NT2/D1 (cell line): Measurements from ENCODE around the gene CENPA.
"Not testable (repeated sequence)": the region's sequence is repeated elsewhere in the genome, so short reads cannot be mapped to it uniquely, and the experiment has no call there.

Experiments
- DNase-seq: peaks from one replicate; pipeline ENCODE4 v3.0.0-alpha.2; 2011; ENCODE audit warnings: low read depth, low spot score
- H3K27me3 ChIP-seq: 2 replicates; pipeline ENCODE4 v1.6.0; 2011; ENCODE audit warnings: mild to moderate bottlenecking; ENCODE audit not compliant: insufficient read length, insufficient read depth
- H3K36me3 ChIP-seq: 2 replicates; pipeline ENCODE4 v1.6.1; 2011; ENCODE audit warnings: mild to moderate bottlenecking, low read length, mixed read lengths; ENCODE audit not compliant: insufficient read depth, insufficient read length
- H3K4me1 ChIP-seq: 2 replicates; pipeline ENCODE4 v1.5.1; 2011; ENCODE audit not compliant: insufficient read depth, insufficient read length
- H3K4me3 ChIP-seq: 2 replicates; pipeline ENCODE4 v1.5.1; 2011; ENCODE audit warnings: low read depth; ENCODE audit not compliant: insufficient read length
- H3K9ac ChIP-seq: 2 replicates; pipeline ENCODE4 v1.6.0; 2011; ENCODE audit warnings: low read depth; ENCODE audit not compliant: insufficient read length
- H3K9me3 ChIP-seq: 2 replicates; pipeline ENCODE4 v1.5.1; 2011; ENCODE audit warnings: mild to moderate bottlenecking, low read length; ENCODE audit not compliant: insufficient read depth
- SUZ12 ChIP-seq: IDR thresholded peaks from 2 replicates; pipeline ENCODE4 v1.6.1; 2011; ENCODE audit not compliant: insufficient read length, insufficient read depth; ENCODE audit errors: extremely low read depth
- YY1 ChIP-seq: IDR thresholded peaks from 2 replicates; pipeline ENCODE4 v1.6.1; 2011; ENCODE audit not compliant: insufficient read length, insufficient read depth
- ZNF274 ChIP-seq: IDR thresholded peaks from 2 replicates; pipeline ENCODE4 v1.6.1; 2011; ENCODE audit warnings: mild to moderate bottlenecking, low read depth, low read length

The CENPA gene

DNA sequence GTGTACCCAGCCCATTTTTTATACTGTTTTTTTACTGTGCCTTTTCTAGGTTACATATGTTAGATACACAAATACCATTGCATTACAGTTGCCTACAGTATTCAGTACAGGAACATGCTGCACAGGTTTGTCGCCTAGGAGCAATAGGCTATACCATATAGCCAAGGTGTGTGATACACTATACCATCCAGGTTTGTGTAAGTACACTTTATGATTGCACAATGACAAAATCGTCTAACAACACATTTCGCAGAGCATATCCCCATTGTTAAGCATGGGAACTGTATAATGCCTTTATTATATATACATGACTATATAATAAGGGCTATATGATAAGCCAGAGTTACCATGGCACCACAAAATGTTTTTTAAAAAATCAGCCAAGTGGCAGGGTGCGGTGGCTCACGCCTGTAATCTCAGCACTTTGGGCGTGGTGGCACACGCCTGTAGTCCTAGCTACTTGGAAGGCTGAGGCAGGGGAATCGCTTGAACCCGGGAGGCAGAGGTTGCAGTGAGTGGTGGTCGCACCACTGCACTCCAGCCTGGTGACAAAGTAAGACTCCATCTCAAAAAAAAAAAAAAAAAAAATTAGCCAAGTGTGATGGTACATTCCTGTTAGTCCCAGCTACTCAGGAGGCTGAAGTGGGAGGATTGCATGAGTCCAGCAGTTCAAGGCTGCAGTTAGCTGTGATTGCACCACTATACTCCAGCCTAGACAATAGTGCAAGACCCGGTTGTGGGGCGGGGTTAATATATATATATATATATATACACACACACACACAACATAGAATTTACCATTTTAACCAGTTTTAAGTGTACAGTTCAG, 2.8 kb upstream of the CENPA start:
- Histone ChIP-seq H3K36me3 (peaks cover 34% of the 10 kb centered on the region), H3K27me3 (no peaks in the 10 kb centered on the region), H3K9me3 (no peaks in the 10 kb centered on the region), H3K4me1 (peaks cover 1% of the 10 kb centered on the region), H3K4me3 (no peak overlapping the region), H3K9ac (no peak overlapping the region)
- no peak for DNase-seq
- no peak for TF ChIP-seq SUZ12

DNA sequence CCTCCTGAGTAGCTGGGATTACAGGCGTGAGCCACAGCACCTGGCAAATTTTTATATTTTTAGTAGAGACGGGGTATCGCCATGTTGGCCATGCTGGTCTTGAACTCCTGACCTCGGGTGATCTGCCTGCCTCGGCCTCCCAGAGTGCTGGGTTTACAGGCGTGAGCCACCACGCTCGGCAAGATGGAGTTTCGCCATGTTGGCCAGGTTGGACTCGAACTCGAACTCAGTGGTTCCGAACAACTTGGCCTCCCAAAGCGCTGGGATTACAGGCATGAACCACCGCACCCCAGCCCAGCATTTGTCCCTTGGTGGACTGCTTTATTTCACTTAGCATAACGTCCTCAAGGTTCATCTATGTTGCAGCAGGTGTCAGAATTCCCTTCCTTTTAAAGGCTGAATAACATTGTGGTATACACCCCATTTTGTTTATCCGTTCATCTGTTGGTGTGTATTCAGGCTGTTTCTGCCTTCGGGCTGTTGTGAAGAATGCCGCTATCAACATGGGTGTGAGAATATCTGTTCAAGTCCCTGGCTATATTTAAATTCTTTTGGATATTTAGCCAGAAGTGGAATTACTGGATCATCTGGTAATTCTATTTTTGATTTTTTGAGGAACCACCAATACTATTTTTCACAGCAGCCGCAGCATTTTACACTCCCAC, 1.2 kb upstream of the CENPA start:
- peaks cover 37% of the 10 kb centered on the region for H3K36me3 ChIP-seq
- TF ChIP-seq SUZ12 (no peak), ZNF274 (no peak), YY1 (no peak)
- H3K9me3 ChIP-seq = no peaks in the 10 kb centered on the region
- no peak for DNase-seq
- no peak overlapping the region for H3K4me3 ChIP-seq
- H3K27me3 ChIP-seq = no peaks in the 10 kb centered on the region
- H3K9ac ChIP-seq = no peak overlapping the region
- H3K4me1 ChIP-seq = no peaks in the 10 kb centered on the region

DNA sequence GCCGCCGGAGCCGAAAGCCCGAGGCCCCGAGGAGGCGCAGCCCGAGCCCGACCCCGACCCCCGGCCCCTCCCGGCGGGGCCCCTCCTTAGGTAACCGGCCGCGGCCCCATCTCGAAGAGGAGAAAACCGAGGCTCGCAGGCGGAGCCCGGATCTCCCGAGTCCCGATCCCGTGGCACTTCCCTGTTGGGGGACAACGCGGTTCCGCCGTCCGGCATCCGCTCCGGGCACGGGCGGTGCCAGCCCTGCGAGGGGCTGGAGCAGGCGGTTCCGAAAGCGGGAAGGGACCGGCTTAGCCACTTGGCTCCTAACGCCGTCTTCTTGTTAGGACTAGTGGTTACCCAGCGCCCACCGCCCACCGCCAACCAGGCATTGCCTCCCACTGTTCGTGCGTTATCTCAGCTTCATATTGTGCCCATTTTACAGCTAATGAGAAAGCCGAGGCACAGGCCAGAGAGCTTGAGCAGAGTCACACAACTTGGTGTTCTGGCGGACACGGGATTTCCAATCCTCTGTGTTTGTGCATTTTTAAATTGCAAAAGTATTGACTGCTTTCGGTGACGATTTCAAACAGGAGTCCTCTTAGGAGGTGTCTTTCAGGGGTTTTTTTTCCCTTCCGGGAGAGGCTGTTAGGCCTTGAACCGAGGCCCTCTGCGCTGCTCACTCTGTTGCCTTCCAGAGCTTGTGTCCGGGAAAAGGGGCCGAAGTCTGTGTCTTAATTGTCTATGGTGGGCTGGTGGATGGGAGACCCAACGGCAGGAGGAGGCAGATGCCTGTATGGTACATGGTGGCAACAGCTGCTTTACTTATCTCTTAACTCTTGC, 562 bp downstream of the CENPA start:
- DNase-seq = no peak
- TF ChIP-seq SUZ12 (no peak), ZNF274 (no peak), YY1 (no peak)
- H3K4me1 ChIP-seq = no peaks in the 10 kb centered on the region

DNA sequence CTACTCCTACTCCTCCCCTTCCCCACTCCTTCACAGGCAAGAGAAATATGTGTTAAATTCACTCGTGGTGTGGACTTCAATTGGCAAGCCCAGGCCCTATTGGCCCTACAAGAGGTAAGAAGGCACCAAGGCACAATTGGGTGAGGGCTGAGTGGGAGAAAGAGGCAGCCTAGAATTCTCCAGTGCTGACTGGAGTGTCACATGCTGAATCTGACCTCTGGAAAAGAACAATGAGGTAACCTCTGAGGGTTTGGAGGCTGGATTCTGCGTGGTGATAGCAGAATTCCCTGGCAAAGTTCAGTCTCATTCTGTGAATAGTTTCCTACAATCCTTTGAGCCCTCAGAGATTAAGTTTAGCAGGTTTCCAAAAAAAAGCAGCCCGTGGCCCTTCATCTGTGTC, 6.9 kb downstream of the CENPA start:
- no peak overlapping the region for H3K9ac ChIP-seq
- H3K4me3 ChIP-seq = no peak overlapping the region
- H3K27me3 ChIP-seq = no peaks in the 10 kb centered on the region
- H3K4me1 ChIP-seq = no peaks in the 10 kb centered on the region
- DNase-seq = no peak
- H3K36me3 ChIP-seq = peaks cover 64% of the 10 kb centered on the region
- no peak for TF ChIP-seq SUZ12
- no peak for TF ChIP-seq YY1
- no peak for TF ChIP-seq ZNF274
- no peaks in the 10 kb centered on the region for H3K9me3 ChIP-seq

More for the DNA sequence above, 562 bp downstream of the CENPA start:
- peak overlapping the region; percentile 79 for H3K4me3 ChIP-seq
- no peaks in the 10 kb centered on the region for H3K27me3 ChIP-seq
- H3K9me3 ChIP-seq = no peaks in the 10 kb centered on the region
- H3K36me3 ChIP-seq = peaks cover 31% of the 10 kb centered on the region
- peak overlapping the region; percentile 86 for H3K9ac ChIP-seq

DNA sequence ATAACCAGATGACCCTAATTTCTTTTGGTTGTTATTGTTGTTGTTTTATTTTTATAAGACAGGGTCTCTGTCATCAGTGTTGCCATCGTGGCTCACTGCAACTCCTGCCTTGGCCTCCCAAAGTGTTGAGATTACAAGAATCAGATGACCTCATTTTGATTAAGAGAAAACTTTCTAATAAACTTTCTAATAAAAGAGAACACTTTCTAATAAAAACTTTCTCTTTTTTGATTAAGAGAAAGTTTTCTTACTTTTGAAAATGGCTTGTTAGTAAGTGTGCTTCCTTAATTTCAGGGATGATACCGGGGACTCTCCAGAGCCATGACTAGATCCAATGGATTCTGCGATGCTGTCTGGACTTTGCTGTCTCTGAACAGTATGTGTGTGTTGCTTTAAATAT, 7.7 kb downstream of the CENPA start:
- no peaks in the 10 kb centered on the region for H3K27me3 ChIP-seq
- H3K36me3 ChIP-seq = peaks cover 59% of the 10 kb centered on the region

DNA sequence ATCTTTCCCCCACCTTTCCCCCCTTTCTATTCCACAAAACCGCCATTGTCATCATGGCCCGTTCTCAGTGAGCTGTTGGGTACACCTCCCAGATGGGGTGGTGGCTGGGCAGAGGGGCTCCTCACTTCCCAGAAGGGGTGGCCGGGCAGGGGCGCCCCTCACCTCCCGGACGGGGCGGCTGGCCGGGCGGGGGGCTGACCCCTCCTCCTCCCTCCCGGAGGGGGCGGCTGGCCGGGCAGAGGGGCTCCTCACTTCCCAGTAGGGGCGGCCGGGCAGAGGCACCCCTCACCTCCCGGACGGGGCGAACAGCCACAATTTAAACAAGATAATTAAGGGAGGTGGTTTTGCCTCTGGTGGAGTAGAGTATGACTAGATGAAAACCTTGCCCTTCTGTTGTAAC, 9.3 kb downstream of the CENPA start:
- H3K9me3 ChIP-seq, H3K4me3 ChIP-seq, H3K9ac ChIP-seq, DNase-seq, H3K4me1 ChIP-seq, H3K27me3 ChIP-seq: not testable (repeated sequence)
- peaks cover 49% of the 10 kb centered on the region for H3K36me3 ChIP-seq

More for the DNA sequence above, 7.7 kb downstream of the CENPA start:
- H3K9ac ChIP-seq = no peak overlapping the region
- H3K9me3 ChIP-seq = no peaks in the 10 kb centered on the region
- no peaks in the 10 kb centered on the region for H3K4me1 ChIP-seq
- no peak for DNase-seq
- H3K4me3 ChIP-seq = no peak overlapping the region
- TF ChIP-seq SUZ12 (no peak), ZNF274 (no peak), YY1 (no peak)

DNA sequence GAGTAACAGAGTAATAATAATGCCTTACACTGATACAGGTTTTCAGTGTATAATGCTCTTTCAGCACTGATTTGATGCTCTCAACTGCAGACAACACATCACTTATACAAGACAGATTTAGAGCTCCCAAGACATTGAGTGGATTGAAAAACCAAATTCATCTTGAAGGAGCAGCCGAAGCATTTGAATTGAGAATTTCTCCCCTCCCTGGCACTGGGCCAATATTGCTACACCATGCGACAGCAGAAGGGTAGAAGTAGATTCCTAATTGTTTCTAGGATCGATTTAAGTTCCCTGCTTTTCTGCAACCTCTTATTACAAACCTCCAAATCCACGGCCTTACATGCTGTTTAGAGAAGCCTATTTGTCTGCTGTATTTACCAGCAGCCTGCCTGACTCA, 15.5 kb downstream of the CENPA start:
- Histone ChIP-seq H3K9ac (no peak overlapping the region), H3K4me3 (no peak overlapping the region), H3K9me3 (no peaks in the 10 kb centered on the region), H3K36me3 (peaks cover 17% of the 10 kb centered on the region), H3K4me1 (no peaks in the 10 kb centered on the region), H3K27me3 (no peaks in the 10 kb centered on the region)
- no peak for DNase-seq
- no peak for TF ChIP-seq YY1
- TF ChIP-seq ZNF274 = no peak
- TF ChIP-seq SUZ12 = no peak
